HG02973 (cell line): ENCODE measurements around the gene PKHD1.

Source experiments
- ATAC-seq: cut with Tn5 transposase; IDR thresholded peaks from one replicate; pipeline ENCODE4 v1.9.1; 2021; ENCODE audit warnings: moderate library complexity; ENCODE audit not compliant: unreplicated experiment

PKHD1 gene

DNA sequence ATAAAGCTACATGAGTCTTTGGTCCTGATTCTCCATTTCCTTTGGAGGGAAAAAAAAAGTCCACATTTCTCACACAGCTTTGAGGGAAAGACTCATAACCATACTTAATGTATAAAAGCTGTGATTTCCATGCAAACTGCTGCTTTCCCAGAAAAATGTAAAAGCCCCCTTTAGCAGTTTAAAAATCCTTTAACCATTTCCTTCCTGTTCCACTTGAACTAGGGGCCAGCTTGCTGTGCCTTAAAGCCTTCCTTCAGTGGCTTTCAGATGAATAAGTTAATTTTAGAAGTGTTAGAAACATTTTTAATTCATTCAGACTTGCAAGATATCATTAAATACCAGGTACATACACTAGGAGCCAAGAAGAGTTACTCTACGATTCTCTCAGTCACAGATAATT lies 273.5 kb downstream of the PKHD1 start:
- ATAC-seq = no peak

DNA sequence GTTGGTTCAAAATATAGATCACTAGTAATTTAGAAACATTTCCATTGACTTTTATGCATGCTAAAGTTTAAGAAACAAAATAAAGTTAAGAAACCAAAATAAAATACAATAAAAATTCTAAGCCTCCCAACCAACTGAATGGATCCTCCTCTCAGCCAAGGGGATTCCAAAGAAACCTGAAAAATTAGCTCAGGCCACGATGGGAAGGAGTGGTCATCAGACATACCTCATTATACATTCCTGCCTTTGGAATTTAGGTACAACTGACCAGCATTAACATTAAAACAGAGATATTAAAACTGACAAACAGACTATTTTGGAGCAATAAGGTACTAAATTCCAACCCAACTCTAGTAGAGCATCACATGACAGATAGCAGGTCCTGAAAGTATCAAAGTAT lies 275.2 kb downstream of the PKHD1 start:
- ATAC-seq = no peak

DNA sequence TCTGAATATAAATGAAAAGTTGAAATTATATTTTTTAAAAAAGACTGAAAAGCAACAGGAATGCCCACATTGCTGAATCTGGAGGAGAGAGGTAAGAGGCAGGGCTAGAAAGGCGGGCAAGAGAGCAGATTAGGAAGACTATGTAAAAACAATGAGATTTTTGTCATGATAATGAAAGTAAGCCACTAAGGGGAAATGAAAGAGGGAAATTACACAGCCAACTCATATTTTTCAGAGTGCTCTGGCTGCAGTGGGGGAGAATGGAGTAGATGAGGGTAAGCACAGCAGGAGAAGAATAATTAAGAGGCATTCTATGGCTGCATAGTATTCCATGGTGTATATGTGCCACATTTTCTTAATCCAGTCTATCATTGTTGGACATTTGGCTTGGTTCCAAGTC lies 281.9 kb downstream of the PKHD1 start:
- ATAC-seq = peak; percentile 79

DNA sequence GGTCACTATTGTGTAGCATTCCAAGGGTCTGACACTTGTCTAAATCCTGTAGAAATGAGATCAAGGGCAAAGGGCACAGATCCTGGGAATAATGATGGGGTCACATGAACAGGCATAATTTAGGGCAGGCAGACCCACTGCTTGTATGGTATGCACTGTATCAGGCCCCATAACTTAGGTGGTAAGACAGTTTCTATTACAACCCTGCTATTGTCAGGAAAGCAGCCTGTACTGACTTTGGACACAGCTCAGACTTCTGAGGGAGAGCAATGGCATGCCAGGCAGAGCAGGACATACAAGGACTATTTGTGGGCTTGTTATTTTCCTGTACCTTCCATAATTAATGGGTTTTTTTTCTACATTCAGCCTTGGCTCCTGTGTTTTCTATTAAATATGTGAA lies 286.8 kb downstream of the PKHD1 start:
- no peak for ATAC-seq

DNA sequence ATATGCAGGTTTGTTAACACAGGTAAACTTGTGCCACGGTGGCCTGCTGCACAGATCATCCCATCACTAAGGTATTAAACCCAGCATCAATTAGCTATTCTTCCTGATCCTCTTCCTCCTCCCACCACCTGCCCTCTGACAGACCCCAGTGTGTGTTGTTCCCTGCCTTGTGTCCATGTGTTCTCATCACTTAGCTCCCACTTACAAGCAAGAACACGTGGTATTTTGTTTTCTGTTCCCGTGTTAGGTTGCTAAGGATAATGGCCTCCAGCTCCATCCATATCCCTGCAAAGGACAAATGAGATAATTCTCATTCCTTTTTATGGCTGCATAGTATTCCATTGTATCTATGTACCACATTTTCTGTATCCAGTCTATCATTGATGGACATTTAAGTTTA lies 294.0 kb downstream of the PKHD1 start:
- ATAC-seq = no peak

DNA sequence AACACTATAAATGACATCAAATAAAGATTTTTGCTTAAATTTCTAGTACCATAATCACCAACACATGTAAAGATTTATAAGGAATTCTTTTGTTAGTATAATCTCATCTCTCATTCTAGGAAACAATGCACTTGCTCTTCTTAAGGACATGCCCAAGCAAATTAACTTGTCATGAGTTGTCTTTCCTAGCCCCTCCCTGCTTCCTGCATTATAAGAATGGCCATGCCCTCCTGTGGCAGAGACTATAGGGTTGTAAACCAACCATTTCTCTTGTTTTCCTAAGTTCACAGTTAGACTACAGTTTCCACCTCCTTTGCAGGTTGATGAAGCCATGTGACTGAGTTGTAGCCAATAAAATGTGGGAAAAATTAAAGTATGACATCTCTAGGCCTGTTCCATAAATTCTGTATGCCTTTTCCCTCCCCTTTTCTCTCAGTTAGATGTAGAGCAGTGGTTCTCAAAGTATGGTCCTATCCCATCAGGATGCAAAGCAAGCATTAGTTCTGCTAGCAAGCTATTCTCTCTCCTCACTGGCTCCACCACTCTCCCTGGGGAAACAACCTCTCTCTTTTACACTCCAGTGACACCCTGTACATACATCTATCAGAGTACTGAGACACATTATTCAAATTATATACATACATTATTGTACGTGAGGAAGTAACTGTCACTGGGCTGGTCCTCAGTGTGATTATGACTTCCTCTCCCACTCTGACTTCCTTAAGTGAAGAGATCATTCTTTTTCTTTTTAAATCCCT lies 295.0 kb downstream of the PKHD1 start:
- no peak for ATAC-seq

DNA sequence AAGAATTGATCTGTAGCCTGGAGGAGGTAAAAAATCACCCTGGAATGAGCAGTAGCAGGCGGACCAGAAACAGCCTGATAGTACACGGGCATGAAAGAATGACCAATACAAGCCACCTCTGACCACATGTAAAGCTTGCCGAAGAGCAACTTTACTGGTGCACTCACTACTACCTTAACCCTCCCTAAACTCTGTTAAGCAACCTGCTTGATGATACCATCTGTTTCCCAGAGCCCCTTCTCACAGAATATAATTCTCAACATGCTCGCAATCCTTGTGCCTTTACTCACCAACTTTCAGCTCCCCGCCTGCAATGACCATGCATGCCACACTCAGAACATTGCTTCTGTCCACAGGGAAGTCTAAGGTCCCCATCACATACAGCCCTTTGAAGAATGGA lies 296.5 kb downstream of the PKHD1 start:
- no peak for ATAC-seq

DNA sequence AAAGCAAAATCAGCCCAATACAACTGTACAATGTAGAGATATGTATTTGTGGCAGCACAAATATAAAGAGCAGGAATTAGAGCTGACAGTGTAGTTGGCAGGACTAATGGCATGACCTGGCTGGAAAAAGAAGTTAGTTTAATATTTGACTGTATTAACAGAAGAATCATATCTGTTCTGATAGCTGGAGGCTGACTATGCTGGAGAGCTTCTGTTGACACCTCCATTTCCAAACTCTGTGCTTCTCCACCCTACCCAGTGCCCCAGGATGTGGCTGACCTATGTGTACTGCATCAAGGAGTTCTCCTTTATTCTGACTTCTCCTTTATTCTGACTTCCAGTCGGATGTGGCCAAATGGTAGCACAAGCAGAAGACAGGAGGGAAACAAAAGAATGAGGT lies 299.3 kb downstream of the PKHD1 start:
- no peak for ATAC-seq

DNA sequence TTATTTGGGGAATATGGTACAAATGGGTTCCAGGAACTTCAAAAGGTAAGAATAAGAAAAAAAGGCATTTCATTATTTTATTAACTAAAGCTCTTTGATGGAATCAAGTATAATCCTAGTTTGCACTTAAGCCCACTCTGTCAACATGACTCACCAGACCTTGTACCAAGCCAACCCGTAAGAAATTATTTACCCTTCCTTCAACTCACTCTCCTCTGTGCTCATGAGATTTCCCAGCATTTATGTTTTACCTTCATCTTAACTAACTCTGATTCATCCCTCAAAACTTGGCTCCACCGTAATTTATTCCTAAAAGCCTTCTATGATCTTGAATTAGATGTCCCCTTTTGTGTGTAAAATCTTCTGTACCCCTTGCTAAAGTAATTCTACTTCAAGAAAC lies 308.7 kb downstream of the PKHD1 start:
- ATAC-seq = no peak

DNA sequence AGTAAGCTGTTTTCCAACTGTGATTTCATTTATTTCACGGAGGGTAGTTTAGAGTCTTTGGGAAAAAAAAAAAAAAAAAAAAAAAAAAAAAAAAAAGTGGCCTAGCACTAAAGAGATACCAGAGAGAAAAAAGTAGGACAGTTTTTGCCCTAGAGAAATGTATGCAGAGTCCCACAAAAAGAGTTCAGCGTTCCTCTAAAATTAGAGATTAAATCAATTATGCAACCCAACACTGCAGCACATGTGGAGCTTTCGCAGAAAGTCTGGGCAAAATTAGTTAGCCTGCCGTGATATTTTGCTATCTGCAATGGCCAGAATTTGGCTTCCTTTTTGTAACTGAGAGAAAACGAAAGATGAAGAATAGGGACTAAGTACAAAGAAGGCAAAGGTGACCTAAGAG lies 309.8 kb downstream of the PKHD1 start:
- no peak for ATAC-seq

DNA sequence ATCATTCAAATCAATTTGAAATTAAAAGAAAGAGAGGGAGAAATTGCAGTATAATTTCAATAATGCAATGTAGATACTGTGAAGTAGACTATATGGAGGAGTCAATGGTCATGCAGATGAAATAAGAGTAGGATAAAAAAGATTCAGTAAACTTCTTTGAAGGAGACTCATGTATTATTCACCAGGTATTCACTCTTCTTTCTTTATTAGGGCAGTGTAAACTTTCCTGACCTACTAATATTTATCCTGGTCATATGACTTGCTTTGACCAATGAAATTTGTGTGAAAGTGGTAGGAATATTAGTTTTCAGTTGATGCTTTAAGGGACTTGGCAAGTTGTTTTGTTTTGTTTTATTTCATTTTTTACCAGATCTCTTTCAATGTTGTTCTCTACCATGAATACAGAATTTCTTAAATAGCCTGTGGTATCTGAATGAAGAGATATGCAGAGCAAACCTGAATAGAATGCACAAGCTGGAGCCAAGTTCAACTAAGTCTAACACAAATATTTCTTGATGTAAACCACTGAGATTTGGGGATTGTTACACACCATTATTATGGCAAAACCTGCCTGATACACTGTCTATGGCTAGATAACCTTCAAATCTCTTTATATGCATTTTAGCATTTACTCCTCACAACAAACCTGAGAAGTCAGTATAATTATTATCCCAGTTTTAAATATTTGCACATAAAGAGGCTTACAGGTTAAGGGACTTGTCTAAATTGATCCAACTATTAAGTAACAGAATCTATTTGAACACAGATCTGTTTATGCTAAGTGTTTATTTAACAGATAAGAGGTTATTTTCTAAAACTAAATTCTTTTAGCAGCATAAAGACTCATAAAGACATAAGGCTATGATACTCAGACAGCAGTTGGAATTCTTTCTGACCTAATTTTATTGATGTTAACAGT lies 311.2 kb downstream of the PKHD1 start:
- no peak for ATAC-seq

DNA sequence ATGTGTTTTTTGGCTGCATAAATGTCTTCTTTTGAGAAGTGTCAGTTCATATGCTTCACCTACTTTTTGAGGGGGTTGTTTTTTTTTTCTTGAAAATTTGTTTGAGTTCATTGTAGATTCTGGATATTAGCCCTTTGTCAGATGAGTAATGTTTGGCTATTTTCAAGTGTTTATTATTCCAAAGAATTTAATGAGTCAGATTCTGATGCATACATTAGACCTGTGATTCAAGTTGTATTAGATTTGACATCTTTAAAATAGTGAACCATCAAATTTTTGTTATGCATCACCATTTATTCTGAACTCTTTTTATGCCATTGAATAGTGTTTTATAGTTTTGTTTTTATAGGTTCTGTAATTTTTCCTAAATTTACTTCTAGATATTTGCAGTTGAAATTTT lies 319.3 kb downstream of the PKHD1 start:
- no peak for ATAC-seq

DNA sequence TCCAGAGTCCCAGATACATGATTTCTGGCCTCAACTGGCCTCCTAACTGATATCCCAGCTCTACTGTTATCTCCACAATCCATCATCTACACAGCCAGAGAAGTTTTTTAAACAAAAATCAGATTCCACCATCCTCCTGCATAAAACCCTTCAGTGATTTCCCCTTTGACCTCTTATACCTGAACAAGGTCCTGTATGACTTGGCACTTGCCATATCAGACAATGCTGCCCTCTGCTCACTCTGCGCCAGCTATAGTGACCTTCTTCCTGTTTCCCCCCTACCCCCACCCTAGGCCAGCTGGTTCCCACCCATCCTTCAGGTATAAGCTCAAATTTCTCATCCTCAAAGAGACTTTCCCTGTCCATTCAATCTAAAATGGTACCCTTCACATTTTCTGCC lies 322.2 kb downstream of the PKHD1 start:
- ATAC-seq = no peak

DNA sequence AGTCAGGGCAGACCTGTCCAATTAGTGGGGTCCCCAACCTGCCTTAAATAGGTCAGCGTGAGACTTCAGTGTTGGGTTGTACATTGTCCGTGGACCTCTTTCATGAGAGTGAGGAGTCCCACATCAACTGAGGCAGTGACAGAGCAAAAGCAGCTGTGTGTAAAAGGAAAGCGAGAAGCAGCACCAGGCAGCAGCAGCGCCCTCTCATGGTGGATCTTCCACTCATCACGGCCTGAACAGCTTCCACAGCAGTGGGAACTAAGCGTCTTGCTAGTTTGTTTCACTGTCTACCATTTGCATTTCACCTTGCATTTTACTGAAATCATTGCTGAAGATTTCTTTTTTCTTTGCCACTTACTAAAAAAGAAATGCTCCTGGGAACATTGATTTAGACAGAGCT lies 333.8 kb downstream of the PKHD1 start:
- ATAC-seq = no peak

DNA sequence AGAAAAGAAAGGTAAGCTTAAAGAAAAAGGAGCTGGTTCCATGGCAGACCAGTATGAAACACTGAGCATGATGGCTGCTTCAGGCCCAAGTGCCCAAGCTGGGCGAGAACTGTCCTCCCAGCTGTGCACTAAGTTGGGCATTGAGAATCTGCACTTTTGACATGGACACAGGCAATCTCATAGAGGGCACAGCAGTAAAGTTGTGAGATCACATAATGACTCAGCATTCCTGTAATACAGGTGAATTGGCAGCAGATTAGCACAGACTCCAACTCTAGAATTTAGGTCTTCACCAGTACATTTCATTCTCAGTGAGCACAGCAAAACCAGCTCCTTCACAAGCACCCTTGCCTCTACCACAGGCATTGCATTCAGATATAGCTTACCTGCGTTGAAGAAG lies 343.4 kb downstream of the PKHD1 start:
- no peak for ATAC-seq

DNA sequence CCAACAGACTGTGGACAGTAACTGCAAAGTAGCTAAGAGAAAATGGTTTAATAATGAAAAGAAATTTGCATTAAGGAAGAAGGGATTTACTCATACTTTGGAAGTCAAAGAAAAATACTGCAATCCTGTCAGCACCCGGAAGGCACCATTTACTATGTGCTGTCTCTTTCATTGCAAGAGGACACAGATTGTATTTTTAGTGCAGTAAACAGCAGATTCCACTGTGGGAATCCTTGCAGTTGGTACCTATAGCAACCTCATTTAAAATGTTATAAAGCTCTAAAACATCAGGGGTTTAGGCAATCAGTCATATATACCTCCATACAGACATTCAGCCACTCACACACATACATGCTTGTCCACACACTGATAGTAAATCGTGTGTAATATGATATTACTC lies 346.8 kb downstream of the PKHD1 start:
- ATAC-seq = no peak

DNA sequence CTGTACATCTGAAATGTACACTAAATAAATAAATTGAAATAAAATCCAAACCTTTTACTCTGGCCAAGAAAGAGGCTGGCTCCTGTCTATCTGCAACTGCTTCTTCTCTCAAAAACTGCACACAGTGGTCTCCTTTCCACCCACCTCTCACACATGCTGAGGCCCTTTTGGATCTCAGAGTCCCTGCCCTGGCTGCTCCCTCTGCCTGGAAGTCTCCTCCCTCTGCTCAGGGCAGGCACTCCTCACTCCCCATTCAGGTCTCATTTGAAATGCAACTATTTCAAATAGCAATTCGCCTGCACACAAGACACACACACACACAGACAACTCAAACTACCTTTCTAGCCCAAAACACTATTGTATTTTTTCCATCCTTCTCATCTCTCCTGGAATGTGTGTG lies 348.8 kb downstream of the PKHD1 start:
- no peak for ATAC-seq

DNA sequence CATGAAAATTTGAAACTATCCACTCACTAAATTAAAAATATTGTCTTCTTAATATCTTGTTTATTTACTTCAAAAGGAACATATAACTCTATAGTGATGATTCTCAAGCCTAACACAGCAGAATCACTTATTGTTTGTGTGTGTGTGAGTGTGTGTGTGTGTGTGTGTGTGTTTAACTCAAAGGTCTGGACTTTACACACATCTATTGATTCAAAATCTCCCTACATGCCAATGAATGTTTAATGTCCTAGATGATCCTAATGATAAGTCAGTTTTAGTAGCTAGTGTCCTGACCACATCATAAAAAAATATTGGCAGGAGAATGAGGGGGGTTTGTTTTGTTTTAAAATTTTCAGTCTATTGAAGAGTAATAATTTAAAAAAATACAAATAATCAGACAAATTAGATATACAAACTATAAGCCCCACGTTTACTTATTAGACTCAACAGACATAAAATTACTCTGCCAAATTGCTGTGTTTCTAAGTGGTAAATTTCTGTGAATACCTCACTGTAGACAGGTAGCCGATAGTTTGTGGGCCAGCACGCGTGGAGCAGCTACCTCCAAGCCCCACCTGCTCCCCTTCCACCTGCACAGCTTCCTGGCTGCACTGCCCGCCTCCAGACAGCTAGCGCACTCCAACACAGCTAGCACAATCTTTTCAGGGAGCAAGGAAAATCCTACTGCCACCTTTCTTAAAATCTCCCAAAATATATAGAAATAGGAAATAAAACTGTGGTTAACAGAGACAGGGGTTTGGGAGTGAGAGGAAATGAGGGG lies 349.6 kb downstream of the PKHD1 start:
- no peak for ATAC-seq

DNA sequence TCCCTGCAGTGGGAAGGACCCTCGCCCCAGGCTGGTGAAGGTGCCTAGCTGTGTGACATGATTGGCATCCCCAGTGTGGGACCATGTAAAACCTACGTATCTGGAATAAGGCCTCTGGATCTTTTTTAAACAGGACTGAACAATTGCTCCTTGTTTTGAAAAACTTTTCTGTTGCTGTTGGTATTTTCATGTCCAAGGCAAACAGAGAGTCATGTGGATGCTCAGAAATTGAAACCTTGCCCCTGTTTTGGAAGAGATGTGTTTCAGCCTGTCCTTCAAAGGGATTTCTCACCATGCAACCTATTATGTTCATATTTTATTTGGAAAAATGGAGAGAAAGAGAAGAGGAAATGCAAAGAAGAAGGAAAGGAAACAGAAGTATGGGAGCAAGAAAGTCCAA lies 362.3 kb downstream of the PKHD1 start:
- no peak for ATAC-seq

DNA sequence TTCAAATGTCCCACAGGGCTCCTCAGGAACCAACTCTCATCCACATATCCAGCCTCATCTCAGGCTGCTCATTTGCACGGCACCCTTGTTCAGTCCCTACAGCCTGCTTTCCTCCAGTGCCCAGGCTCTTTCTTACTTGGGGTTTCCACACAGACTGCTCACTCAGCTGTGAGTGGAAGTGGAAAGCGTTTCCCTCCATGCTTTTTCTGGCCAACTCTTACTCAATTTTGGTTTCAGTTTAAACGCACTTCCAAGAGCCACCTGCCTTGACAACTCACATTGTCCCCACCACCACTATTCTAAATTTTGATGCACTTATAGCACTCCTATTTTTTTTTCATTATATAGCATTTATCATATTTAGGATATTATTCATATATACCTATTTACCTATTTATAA lies 367.1 kb downstream of the PKHD1 start:
- ATAC-seq = no peak

DNA sequence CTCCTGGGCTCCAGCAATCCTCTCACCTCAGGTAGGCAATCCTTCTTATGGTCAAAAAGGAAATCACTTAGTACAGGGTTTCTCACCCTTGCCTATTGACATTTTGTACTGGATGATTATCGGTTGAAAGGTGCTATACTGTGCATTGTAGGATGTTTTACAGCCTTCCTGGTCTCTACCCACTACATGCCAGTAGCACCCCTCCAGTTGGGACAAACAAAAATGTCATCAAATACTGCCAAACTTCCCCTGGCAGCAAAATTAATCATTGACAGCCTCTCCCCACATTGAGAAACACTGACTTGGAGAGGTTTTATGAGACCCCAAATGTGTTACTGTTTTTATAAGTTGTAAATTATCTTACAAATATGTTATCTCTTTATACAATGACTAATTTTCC lies 368.1 kb downstream of the PKHD1 start:
- no peak for ATAC-seq

DNA sequence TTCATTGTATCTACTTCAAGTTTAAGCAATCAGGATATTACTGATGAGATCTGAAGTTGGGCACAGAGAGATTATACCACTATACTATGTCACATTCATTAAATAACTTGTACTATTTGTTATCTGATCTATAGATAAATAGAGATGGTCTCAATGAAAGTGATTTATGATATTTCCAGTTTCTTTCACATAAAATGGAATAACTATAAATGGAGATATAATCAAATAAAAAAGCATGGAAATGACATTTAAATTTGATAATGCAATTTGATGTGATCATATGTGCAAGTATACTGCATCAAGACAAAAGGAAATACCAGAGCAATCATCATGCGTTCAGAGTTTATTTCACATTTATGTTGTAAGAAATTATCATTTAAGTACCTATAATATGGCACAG lies 368.9 kb downstream of the PKHD1 start:
- no peak for ATAC-seq
